ENCODE measurements around the gene TMED1.
A peak's percentile ranks its signal among the peaks of the same experiment; 100 is the strongest.
"Not testable (repeated sequence)": the region's sequence is repeated elsewhere in the genome, so short reads cannot be mapped to it uniquely, and the experiment has no call there.

TMED1 gene

GRCh38 chr19:10835754-10836478, at the start of gene TMED1:
TMED1 (minus strand) TSS chr19:10836212; CDS start chr19:10836191, 21 bp downstream.
- Histone ChIP-seq H3K9me3 (ENCODE audit: low read length) (no peaks in the 10 kb centered on the region), H3K27me3 (ENCODE audit: insufficient read depth, low read length) (no peaks in the 10 kb centered on the region), H3K4me1 (ENCODE audit: insufficient read depth, low read length) (peaks cover 8% of the 10 kb centered on the region), H3K4me3 (ENCODE audit: low read length) (peak within 1 kb of the TSS; percentile 59), H2AFZ (ENCODE audit: low read depth, low read length) (peak within 1 kb of the TSS; percentile 63), H3K36me3 (ENCODE audit: insufficient read depth, low read length) (peaks cover 23% of the 10 kb centered on the region)

- peaks cover 72% of the 10 kb centered on the region for H3K4me1 ChIP-seq (ENCODE audit: insufficient read depth, low read length)
- no peaks in the 10 kb centered on the region for H3K36me3 ChIP-seq (ENCODE audit: insufficient read depth, low read length)
- no peak overlapping the region for H3K4me3 ChIP-seq (ENCODE audit: low read length)
- no peak overlapping the region for H2AFZ ChIP-seq (ENCODE audit: low read depth, low read length)
- no peaks in the 10 kb centered on the region for H3K27me3 ChIP-seq (ENCODE audit: insufficient read depth, low read length)
- H3K9me3 ChIP-seq (ENCODE audit: low read length) = no peaks in the 10 kb centered on the region
These were observed 49.5 kb upstream of the TMED1 start for GRCh38 chr19:10885201-10886169.

GRCh38 chr19:10884274-10884673, 48.3 kb upstream of the TMED1 start:
- Histone ChIP-seq H3K27me3 (ENCODE audit: insufficient read depth, low read length) (no peaks in the 10 kb centered on the region), H3K4me3 (ENCODE audit: low read length) (no peak overlapping the region), H3K36me3 (ENCODE audit: insufficient read depth, low read length) (no peaks in the 10 kb centered on the region), H3K4me1 (ENCODE audit: insufficient read depth, low read length) (peaks cover 80% of the 10 kb centered on the region), H3K9me3 (ENCODE audit: low read length) (no peaks in the 10 kb centered on the region), H2AFZ (ENCODE audit: low read depth, low read length) (no peak overlapping the region)

DNA sequence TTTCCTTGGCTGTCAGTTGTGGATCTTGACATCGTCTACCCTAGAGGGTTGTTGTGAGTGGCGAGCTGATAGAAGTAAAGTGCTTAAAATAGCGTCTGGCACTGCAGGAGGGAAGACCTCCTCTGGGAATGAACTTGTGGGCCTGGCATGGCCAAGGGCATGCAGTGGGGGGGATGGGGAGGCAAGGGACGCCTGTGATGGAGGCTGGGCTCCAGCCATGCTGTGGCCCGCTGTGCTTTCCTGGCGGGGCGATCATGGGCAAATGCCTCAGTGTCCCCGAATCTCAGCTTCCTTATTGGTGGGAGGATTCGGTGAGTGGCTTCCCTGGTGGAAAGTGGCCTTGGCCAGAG, 46.1 kb upstream of the TMED1 start:
- peaks cover 59% of the 10 kb centered on the region for H3K4me1 ChIP-seq (ENCODE audit: insufficient read depth, low read length)
- H3K36me3 ChIP-seq (ENCODE audit: insufficient read depth, low read length) = no peaks in the 10 kb centered on the region
- no peak overlapping the region for H2AFZ ChIP-seq (ENCODE audit: low read depth, low read length)
- no peak overlapping the region for H3K4me3 ChIP-seq (ENCODE audit: low read length)
- no peaks in the 10 kb centered on the region for H3K27me3 ChIP-seq (ENCODE audit: insufficient read depth, low read length)
- no peaks in the 10 kb centered on the region for H3K9me3 ChIP-seq (ENCODE audit: low read length)

- Histone ChIP-seq H3K36me3 (ENCODE audit: insufficient read depth, low read length) (no peaks in the 10 kb centered on the region), H2AFZ (ENCODE audit: low read depth, low read length) (no peak overlapping the region), H3K9me3 (ENCODE audit: low read length) (no peaks in the 10 kb centered on the region), H3K27me3 (ENCODE audit: insufficient read depth, low read length) (no peaks in the 10 kb centered on the region), H3K4me3 (ENCODE audit: low read length) (no peak overlapping the region), H3K4me1 (ENCODE audit: insufficient read depth, low read length) (peaks cover 59% of the 10 kb centered on the region)
These were observed 45.5 kb upstream of the TMED1 start for GRCh38 chr19:10881403-10882107.

- H3K36me3 ChIP-seq (ENCODE audit: insufficient read depth, low read length) = peaks cover 5% of the 10 kb centered on the region
- peaks cover 44% of the 10 kb centered on the region for H3K4me1 ChIP-seq (ENCODE audit: insufficient read depth, low read length)
These were observed 42.2 kb upstream of the TMED1 start for GRCh38 chr19:10878253-10878652.

DNA sequence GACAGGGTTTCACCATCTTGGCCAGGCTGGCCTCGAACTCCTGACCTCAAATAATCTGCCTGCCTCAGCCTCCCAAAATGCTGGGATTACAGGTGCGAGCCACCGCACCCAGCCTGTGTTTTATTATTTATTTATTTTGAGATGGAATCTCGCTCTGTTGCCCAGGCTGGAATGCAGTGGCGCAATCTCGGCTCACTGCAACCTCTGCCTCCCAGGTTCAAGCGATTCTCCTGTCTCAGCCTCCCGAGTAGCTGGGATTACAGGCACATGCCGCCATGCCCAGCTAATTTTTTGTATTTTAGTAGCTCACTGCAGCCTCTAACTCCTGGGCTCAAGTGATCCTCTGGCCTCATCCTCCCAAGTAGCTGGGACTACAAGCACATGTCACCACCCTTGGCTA, 41.6 kb upstream of the TMED1 start:
- not testable (repeated sequence) for H3K4me3 ChIP-seq (ENCODE audit: low read length); H3K27me3 ChIP-seq (ENCODE audit: insufficient read depth, low read length); H3K36me3 ChIP-seq (ENCODE audit: insufficient read depth, low read length); H3K9me3 ChIP-seq (ENCODE audit: low read length); H2AFZ ChIP-seq (ENCODE audit: low read depth, low read length)
- H3K4me1 ChIP-seq (ENCODE audit: insufficient read depth, low read length) = peaks cover 43% of the 10 kb centered on the region

More at GRCh38 chr19:10878253-10878652, 42.2 kb upstream of the TMED1 start:
- no peaks in the 10 kb centered on the region for H3K9me3 ChIP-seq (ENCODE audit: low read length)
- H3K4me3 ChIP-seq (ENCODE audit: low read length) = no peak overlapping the region
- H3K27me3 ChIP-seq (ENCODE audit: insufficient read depth, low read length) = no peaks in the 10 kb centered on the region
- H2AFZ ChIP-seq (ENCODE audit: low read depth, low read length) = no peak overlapping the region

GRCh38 chr19:10876459-10877240, 40.6 kb upstream of the TMED1 start:
- H3K27me3 ChIP-seq (ENCODE audit: insufficient read depth, low read length) = no peaks in the 10 kb centered on the region
- H2AFZ ChIP-seq (ENCODE audit: low read depth, low read length) = no peak overlapping the region
- no peak overlapping the region for H3K4me3 ChIP-seq (ENCODE audit: low read length)
- peaks cover 35% of the 10 kb centered on the region for H3K4me1 ChIP-seq (ENCODE audit: insufficient read depth, low read length)
- no peaks in the 10 kb centered on the region for H3K9me3 ChIP-seq (ENCODE audit: low read length)
- peaks cover 5% of the 10 kb centered on the region for H3K36me3 ChIP-seq (ENCODE audit: insufficient read depth, low read length)

GRCh38 chr19:10874024-10874423, 38.0 kb upstream of the TMED1 start:
- Histone ChIP-seq H3K36me3 (ENCODE audit: insufficient read depth, low read length) (peaks cover 5% of the 10 kb centered on the region), H3K27me3 (ENCODE audit: insufficient read depth, low read length) (no peaks in the 10 kb centered on the region), H3K4me1 (ENCODE audit: insufficient read depth, low read length) (peaks cover 18% of the 10 kb centered on the region), H3K9me3 (ENCODE audit: low read length) (no peaks in the 10 kb centered on the region), H2AFZ (ENCODE audit: low read depth, low read length) (no peak overlapping the region), H3K4me3 (ENCODE audit: low read length) (no peak overlapping the region)

DNA sequence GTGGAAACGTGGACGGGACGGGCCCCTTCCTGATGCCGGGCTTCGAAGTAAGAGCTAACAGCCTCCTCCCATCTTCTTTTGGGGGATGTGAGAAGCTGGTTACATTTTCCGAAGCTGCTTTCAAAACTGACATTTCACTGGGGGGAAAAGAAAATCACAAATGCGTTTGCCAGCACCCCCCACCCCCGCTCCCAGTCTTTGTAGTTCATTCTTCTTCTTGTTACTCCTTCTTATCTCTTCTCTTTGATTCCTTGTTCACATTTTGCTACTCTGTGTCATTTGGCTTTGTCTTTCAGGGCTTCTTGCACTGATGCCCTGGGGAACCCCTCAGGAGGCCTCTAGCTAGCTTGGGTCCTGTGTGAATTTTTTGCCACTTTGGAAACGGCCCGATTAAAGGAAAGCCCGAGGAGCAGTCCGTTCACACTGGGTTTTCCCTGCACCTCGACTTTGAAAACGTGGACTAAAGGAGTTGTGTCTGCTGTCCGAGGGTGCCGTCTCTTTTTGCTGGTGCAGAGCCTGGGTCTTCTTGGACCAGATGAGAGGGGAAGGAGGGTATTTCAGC, 36.6 kb upstream of the TMED1 start:
- H3K4me3 ChIP-seq (ENCODE audit: low read length) = peak overlapping the region; percentile 98
- peaks cover 5% of the 10 kb centered on the region for H3K36me3 ChIP-seq (ENCODE audit: insufficient read depth, low read length)
- H3K27me3 ChIP-seq (ENCODE audit: insufficient read depth, low read length) = no peaks in the 10 kb centered on the region
- H2AFZ ChIP-seq (ENCODE audit: low read depth, low read length) = peak overlapping the region; percentile 71
- H3K4me1 ChIP-seq (ENCODE audit: insufficient read depth, low read length) = peaks cover 18% of the 10 kb centered on the region
- H3K9me3 ChIP-seq (ENCODE audit: low read length) = no peaks in the 10 kb centered on the region

- H3K9me3 ChIP-seq (ENCODE audit: low read length) = no peaks in the 10 kb centered on the region
- peak overlapping the region; percentile 71 for H2AFZ ChIP-seq (ENCODE audit: low read depth, low read length)
- peak overlapping the region; percentile 98 for H3K4me3 ChIP-seq (ENCODE audit: low read length)
- peaks cover 5% of the 10 kb centered on the region for H3K36me3 ChIP-seq (ENCODE audit: insufficient read depth, low read length)
- peaks cover 17% of the 10 kb centered on the region for H3K4me1 ChIP-seq (ENCODE audit: insufficient read depth, low read length)
- no peaks in the 10 kb centered on the region for H3K27me3 ChIP-seq (ENCODE audit: insufficient read depth, low read length)
These were observed 35.9 kb upstream of the TMED1 start for GRCh38 chr19:10871711-10872545.
